ENCODE results near the gene SPDEF. TPM values are rescaled to one million over a fixed set of nuclear protein-coding genes. Genes with fewer than 3 reads are reported as not detected.

The SPDEF gene
- total and polyA plus RNA-seq, 2 of the 13 experiments (the other 11 are each of a cell fraction or from before 2014, with no cell fraction given), result not detected

DNA sequence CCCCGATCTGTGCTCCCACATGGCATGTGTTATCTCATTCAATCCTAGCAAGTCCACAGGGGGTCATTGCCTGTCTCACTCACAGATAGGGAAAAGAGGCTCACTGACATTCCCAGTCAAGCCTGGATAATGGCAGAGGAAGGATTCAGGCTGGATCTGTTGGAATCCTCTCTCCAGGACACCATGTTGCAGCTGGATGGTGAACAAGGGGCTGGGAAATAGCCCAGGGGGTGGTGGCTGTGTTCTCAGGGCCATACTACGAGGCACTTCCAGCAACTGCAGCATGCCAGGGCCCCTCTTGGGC lies 5.0 kb upstream of the SPDEF start:
- H3K36me3 ChIP-seq (replicated peaks in 1 of 2; ENCODE audit: control insufficient read depth in 1 of 2, insufficient read depth in 2 of 2, low read length in 2 of 2), result no peaks in the 10 kb centered on the region
- no peak overlapping the region for H2AFZ ChIP-seq (ENCODE audit: low read length)
- peaks cover 12 to 42% of the 10 kb centered on the region in 2 experiments; a peak in 4 of 5 replicates for H3K27me3 ChIP-seq (ENCODE audit: control insufficient read depth in 1 of 2, insufficient read depth in 2 of 2, low read length in 2 of 2)
- ChIA-PET CTCF (ENCODE audit: low intra/inter-chr PET ratio, low total read pairs) (no interaction called here), POLR2A (interaction anchor here (0.5 to 1.1 kb wide), 2 partner anchors 82 to 103 kb away, joined by 3 read pairs; no protein-coding TSS in a partner anchor)
- H3K79me2 ChIP-seq (ENCODE audit: insufficient read depth, low read length), result no peaks in the 10 kb centered on the region
- no TSS peak for BruUV-seq (replicated peaks)
- no peak overlapping the region for H3K27ac ChIP-seq (ENCODE audit: extremely low read length, insufficient read depth, low read length)
- no peak for FAIRE-seq
- no peaks in the 10 kb centered on the region for H4K20me1 ChIP-seq (ENCODE audit: insufficient read depth, low read length)
- no peak for ATAC-seq
- TF ChIP-seq, protein P1, sequence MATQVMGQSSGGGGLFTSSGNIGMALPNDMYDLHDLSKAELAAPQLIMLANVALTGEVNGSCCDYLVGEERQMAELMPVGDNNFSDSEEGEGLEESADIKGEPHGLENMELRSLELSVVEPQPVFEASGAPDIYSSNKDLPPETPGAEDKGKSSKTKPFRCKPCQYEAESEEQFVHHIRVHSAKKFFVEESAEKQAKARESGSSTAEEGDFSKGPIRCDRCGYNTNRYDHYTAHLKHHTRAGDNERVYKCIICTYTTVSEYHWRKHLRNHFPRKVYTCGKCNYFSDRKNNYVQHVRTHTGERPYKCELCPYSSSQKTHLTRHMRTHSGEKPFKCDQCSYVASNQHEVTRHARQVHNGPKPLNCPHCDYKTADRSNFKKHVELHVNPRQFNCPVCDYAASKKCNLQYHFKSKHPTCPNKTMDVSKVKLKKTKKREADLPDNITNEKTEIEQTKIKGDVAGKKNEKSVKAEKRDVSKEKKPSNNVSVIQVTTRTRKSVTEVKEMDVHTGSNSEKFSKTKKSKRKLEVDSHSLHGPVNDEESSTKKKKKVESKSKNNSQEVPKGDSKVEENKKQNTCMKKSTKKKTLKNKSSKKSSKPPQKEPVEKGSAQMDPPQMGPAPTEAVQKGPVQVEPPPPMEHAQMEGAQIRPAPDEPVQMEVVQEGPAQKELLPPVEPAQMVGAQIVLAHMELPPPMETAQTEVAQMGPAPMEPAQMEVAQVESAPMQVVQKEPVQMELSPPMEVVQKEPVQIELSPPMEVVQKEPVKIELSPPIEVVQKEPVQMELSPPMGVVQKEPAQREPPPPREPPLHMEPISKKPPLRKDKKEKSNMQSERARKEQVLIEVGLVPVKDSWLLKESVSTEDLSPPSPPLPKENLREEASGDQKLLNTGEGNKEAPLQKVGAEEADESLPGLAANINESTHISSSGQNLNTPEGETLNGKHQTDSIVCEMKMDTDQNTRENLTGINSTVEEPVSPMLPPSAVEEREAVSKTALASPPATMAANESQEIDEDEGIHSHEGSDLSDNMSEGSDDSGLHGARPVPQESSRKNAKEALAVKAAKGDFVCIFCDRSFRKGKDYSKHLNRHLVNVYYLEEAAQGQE (IDR thresholded peaks at IDR 0.05; ENCODE audit: borderline replicate concordance in 1 of 2, low read depth in 1 of 2, low read length in 2 of 2), result no peak
- TF ChIP-seq ZMYM3 (CRISPR knock-in tag; IDR thresholded peaks at IDR 0.05) (0 out of 2 replicates have a peak, but pooled peaks have one; percentile 1), RFXAP (CRISPR knock-in tag; IDR thresholded peaks at IDR 0.05; ENCODE audit: borderline replicate concordance) (0 out of 2 replicates have a peak, but pooled peaks have one; percentile 11), ZNF30 (CRISPR knock-in tag; IDR thresholded peaks at IDR 0.05) (no peak), ADNP (CRISPR knock-in tag; IDR thresholded peaks at IDR 0.05) (0 out of 2 replicates have a peak, but pooled peaks have one; percentile 0), HES4 (CRISPR knock-in tag; IDR thresholded peaks at IDR 0.05; ENCODE audit: borderline replicate concordance) (peak; percentile 52; the same call in 1 of the 2 replicates), TEAD2 (CRISPR knock-in tag; IDR thresholded peaks at IDR 0.05) (0 out of 2 replicates have a peak, but pooled peaks have one; percentile 49), HNF4A (CRISPR knock-in tag; IDR thresholded peaks at IDR 0.05) (0 out of 2 replicates have a peak, but pooled peaks have one; percentile 5)
- TF ChIP-seq, protein P2, sequence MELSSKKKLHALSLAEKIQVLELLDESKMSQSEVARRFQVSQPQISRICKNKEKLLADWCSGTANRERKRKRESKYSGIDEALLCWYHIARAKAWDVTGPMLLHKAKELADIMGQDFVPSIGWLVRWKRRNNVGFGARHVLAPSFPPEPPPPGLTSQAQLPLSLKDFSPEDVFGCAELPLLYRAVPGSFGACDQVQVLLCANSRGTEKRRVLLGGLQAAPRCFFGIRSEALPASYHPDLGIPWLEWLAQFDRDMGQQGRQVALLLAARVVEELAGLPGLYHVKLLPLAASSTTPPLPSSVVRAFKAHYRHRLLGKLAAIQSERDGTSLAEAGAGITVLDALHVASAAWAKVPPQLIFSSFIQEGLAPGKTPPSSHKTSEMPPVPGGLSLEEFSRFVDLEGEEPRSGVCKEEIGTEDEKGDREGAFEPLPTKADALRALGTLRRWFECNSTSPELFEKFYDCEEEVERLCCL (CRISPR knock-in tag; IDR thresholded peaks at IDR 0.05; ENCODE audit: borderline replicate concordance), result no peak
- H3K9me3 ChIP-seq (ENCODE audit: low read length), result no peaks in the 10 kb centered on the region
- H3K4me1 ChIP-seq (ENCODE audit: insufficient read depth, low read length), result peaks cover 47% of the 10 kb centered on the region
- in situ Hi-C loops (cut with HindIII; ENCODE audit: extremely low pct_ligation_motif_present, low pct_unique_long_range_greater_than_20kb), result no loop called here
- no CpG with 5 or more reads among the region's 2 CpGs for WGBS (ENCODE audit: low lambda C conversion rate)
- no peak overlapping the region for H3K9ac ChIP-seq (ENCODE audit: insufficient read depth, low read depth, low read length)
- peak overlapping the region; percentile 81 for H3K4me2 ChIP-seq (ENCODE audit: low read depth, low read length)
- intact Hi-C loops (cut with micrococcal nuclease; ENCODE audit: unreplicated experiment), result loop anchor here (5.0 kb wide), 2 partner anchors 36 to 399 kb away; no protein-coding TSS in a partner anchor
- DNase-seq (ENCODE audit: low spot score), result no peak
- H3K4me3 ChIP-seq (replicated peaks in 1 of 3; ENCODE audit: insufficient read depth in 1 of 3, low read depth in 2 of 3, low read length in 3 of 3), result peak overlapping the region in 1 of 3 experiments; percentile 61; a peak in 1 of 6 replicates

Data from HepG2 (cell line).